ENCODE measurements around the gene SMARCA2.

SMARCA2 gene

DNA sequence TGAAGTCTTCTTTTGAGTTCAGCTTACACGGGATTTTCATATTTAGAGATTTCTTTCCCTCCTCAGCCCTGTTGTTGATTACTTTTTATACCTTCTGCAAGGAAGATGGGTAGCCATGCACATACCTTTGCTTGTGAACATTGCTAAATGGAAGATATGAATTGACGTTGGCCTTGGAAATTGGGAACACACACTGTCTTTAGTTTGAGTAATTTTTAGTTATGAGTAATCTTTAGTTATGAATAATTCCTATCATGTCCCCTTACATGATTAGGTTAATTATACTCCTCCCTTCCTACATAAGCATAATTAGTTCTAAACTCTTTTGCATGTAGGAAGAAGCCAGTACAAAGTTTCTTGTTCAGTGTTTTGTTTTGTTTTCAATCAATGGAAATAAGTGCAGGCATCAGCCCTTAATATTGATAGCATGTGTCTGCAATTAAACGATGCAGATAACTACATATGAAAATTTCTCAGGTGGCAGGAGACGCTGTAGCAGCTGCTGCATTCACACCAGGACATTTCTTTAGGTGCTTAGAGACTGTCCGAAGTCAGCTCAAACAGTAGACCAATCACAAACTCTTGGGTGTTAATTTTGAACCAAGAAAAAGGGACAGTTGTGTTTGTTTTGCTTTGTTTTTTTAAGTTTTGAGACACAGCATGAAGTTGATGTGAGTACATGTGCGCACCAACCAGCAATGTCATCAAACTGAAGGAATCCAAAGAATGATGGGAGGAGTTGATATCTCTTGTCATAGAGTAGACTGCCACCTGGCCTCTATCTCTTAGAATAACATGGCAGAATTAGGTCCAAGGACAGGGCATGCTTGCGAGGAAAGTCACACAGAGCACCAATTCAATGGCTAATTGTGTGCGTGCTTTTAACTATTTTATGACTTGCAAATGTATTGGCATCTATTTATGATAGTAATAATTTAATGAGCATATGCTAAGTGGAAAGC is 51.4 kb downstream of the SMARCA2 start:
- H3K27ac ChIP-seq (ENCODE audit: low read length), result no peak overlapping the region
- H2AFZ ChIP-seq (ENCODE audit: low read length), result no peak overlapping the region
- TF ChIP-seq CTCF (IDR thresholded peaks at IDR 0.05; ENCODE audit: low read length) (peak; percentile 23; the same call in 1 of the 2 replicates), EZH2phosphoT487 (IDR thresholded peaks at IDR 0.05; ENCODE audit: low read length) (no peak)
- peaks cover 7% of the 10 kb centered on the region for H3F3A ChIP-seq (ENCODE audit: insufficient read depth, low read length)
- H3K79me2 ChIP-seq (ENCODE audit: low read length), result no peaks in the 10 kb centered on the region
- no peaks in the 10 kb centered on the region for H3K27me3 ChIP-seq (replicated peaks; ENCODE audit: insufficient read depth, low read length)
- H4K20me1 ChIP-seq (ENCODE audit: insufficient read depth, low read length), result no peaks in the 10 kb centered on the region
- no peak overlapping the region for H3K9ac ChIP-seq (ENCODE audit: low read length)
- H3K4me3 ChIP-seq (ENCODE audit: low read length), result no peak overlapping the region
- H3K36me3 ChIP-seq (replicated peaks; ENCODE audit: insufficient read depth, low read length), result no peaks in the 10 kb centered on the region
- H3K4me1 ChIP-seq (ENCODE audit: low read length), result peaks cover 7% of the 10 kb centered on the region
- no peak overlapping the region for H3K4me2 ChIP-seq (ENCODE audit: low read depth, low read length)
- no peaks in the 10 kb centered on the region for H3K9me3 ChIP-seq (replicated peaks; ENCODE audit: insufficient read depth, low read length)
- H3K9me2 ChIP-seq (replicated peaks; ENCODE audit: insufficient read depth, low read length), result no peaks in the 10 kb centered on the region
- DNase-seq, result no peak

DNA sequence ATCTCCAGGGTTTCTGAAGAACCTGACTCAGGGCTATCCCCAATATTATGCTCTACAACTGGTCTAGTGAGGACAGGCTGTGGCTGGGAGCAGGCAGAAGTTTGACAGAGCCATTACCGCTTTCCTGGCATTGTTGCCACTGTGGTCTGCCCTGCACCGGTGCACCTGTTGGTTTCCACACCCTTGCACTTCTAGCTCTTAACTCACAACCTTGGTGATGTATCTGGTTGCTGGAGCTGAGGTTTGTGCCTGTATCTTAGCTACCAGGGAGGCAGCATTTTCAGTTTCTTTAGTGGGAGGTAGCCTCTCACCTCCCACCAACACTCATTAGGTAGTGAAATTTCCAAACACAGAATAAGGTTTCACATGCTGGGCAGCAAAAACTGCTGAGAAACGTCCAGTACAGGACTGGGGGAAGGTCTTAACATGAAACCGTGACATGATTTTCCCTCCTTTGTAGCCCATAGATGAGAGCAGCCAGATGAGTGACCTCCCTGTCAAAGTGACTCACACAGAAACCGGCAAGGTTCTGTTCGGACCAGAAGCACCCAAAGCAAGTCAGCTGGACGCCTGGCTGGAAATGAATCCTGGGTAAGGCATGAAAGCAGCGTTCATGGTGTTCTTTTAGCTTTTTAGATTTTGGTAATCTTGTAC is 57.7 kb downstream of the SMARCA2 start:
- Histone ChIP-seq H3K27ac (ENCODE audit: low read length) (peak overlapping the region; percentile 93), H3K9me3 (replicated peaks; ENCODE audit: insufficient read depth, low read length) (no peaks in the 10 kb centered on the region), H3K36me3 (replicated peaks; ENCODE audit: insufficient read depth, low read length) (no peaks in the 10 kb centered on the region; the same call in 1 of the 2 replicates), H3K27me3 (replicated peaks; ENCODE audit: insufficient read depth, low read length) (no peaks in the 10 kb centered on the region), H3K79me2 (ENCODE audit: low read length) (peaks cover 8% of the 10 kb centered on the region; the same call in 1 of the 2 replicates), H4K20me1 (ENCODE audit: insufficient read depth, low read length) (no peaks in the 10 kb centered on the region), H3K4me2 (ENCODE audit: low read depth, low read length) (peak overlapping the region; percentile 80), H2AFZ (ENCODE audit: low read length) (peak overlapping the region; percentile 13; the same call in 1 of the 2 replicates), H3K4me3 (ENCODE audit: low read length) (peak overlapping the region; percentile 42), H3K9ac (ENCODE audit: low read length) (peak overlapping the region; percentile 70), H3K9me2 (replicated peaks; ENCODE audit: insufficient read depth, low read length) (no peaks in the 10 kb centered on the region), H3F3A (ENCODE audit: insufficient read depth, low read length) (peaks cover 32% of the 10 kb centered on the region), H3K4me1 (ENCODE audit: low read length) (peaks cover 25% of the 10 kb centered on the region)
- TF ChIP-seq EZH2phosphoT487 (IDR thresholded peaks at IDR 0.05; ENCODE audit: low read length) (no peak), CTCF (IDR thresholded peaks at IDR 0.05; ENCODE audit: low read length) (no peak), EZH2 (optimal IDR thresholded peaks at IDR 0.05; ENCODE audit: low read depth, low read length) (no peak)
- peak; percentile 92 for DNase-seq

DNA sequence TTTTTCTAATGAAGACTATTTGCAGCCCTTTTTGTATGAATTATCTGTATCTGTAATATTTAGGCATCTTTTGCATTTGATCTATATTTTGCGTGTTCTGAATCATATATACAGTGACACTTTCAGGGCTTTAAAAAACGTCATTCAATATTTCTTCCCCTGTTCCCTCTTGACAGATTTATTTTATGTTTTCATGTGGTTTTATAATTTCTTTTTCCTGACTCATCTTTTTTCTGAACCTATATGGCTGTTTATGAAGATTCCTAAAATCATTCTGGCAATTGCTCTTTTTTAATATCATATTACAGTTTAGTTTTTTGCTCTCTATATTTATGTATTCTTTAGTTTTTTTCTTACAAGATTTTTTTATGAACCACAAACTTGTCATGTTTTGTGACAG is 67.6 kb downstream of the SMARCA2 start:
- Histone ChIP-seq H3K9ac (ENCODE audit: low read length) (no peak overlapping the region), H3K36me3 (replicated peaks; ENCODE audit: insufficient read depth, low read length) (peaks cover 2% of the 10 kb centered on the region; the same call in 1 of the 2 replicates), H3K9me3 (replicated peaks; ENCODE audit: insufficient read depth, low read length) (no peaks in the 10 kb centered on the region), H3K4me2 (ENCODE audit: low read depth, low read length) (no peak overlapping the region), H3K4me3 (ENCODE audit: low read length) (no peak overlapping the region), H3K9me2 (replicated peaks; ENCODE audit: insufficient read depth, low read length) (no peaks in the 10 kb centered on the region), H2AFZ (ENCODE audit: low read length) (no peak overlapping the region), H3K27ac (ENCODE audit: low read length) (no peak overlapping the region), H3K4me1 (ENCODE audit: low read length) (no peaks in the 10 kb centered on the region), H4K20me1 (ENCODE audit: insufficient read depth, low read length) (no peaks in the 10 kb centered on the region), H3K79me2 (ENCODE audit: low read length) (no peaks in the 10 kb centered on the region), H3F3A (ENCODE audit: insufficient read depth, low read length) (no peaks in the 10 kb centered on the region), H3K27me3 (replicated peaks; ENCODE audit: insufficient read depth, low read length) (no peaks in the 10 kb centered on the region)
- no peak for DNase-seq
- no peak for TF ChIP-seq EZH2 (optimal IDR thresholded peaks at IDR 0.05; ENCODE audit: low read depth, low read length)
- no peak for TF ChIP-seq EZH2phosphoT487 (IDR thresholded peaks at IDR 0.05; ENCODE audit: low read length)
- no peak for TF ChIP-seq CTCF (IDR thresholded peaks at IDR 0.05; ENCODE audit: low read length)

Data from MM.1S (cell line).